IPS DF 6.9 (cell line): ENCODE measurements around the gene GFOD2.

ENCODE experiments used
- DNase-seq: peaks from one replicate; pipeline ENCODE4 v3.0.0-alpha.2; 2013; ENCODE audit warnings: low read depth, low spot score
- H3K27ac ChIP-seq: one replicate; pipeline ENCODE4 v1.5.1; 2013; ENCODE audit warnings: low read length, control low read depth
- H3K27me3 ChIP-seq: 2 replicates; pipeline ENCODE4 v1.6.1; 2013; ENCODE audit warnings: mild to moderate bottlenecking, low read length; ENCODE audit not compliant: control insufficient read depth, insufficient read depth
- H3K36me3 ChIP-seq: 2 replicates; pipeline ENCODE4 v1.6.1; 2013; ENCODE audit warnings: low read length; ENCODE audit not compliant: control insufficient read depth, insufficient read depth
- H3K4me1 ChIP-seq: 2 replicates; pipeline ENCODE4 v1.6.1; 2013; ENCODE audit warnings: low read length; ENCODE audit not compliant: control insufficient read depth, insufficient read depth
- H3K4me3 ChIP-seq: 2 replicates; pipeline ENCODE4 v1.5.1; 2013; ENCODE audit warnings: mild to moderate bottlenecking, low read length
- H3K9me3 ChIP-seq: 2 replicates; pipeline ENCODE4 v1.6.1; 2013; ENCODE audit warnings: low read length, inconsistent platforms; ENCODE audit not compliant: control insufficient read depth, insufficient read depth
- WGBS: extraction: QIAGEN DNeasy Blood & Tissue Kit; methylation state at CpG from one replicate; pipeline ENCODE4 v1.1.7; 2013; ENCODE audit warnings: mixed read lengths, missing lambda C conversion rate; ENCODE audit not compliant: insufficient read length, insufficient coverage; 5-methylcytosine and 5-hydroxymethylcytosine counted together

Gene GFOD2

DNA sequence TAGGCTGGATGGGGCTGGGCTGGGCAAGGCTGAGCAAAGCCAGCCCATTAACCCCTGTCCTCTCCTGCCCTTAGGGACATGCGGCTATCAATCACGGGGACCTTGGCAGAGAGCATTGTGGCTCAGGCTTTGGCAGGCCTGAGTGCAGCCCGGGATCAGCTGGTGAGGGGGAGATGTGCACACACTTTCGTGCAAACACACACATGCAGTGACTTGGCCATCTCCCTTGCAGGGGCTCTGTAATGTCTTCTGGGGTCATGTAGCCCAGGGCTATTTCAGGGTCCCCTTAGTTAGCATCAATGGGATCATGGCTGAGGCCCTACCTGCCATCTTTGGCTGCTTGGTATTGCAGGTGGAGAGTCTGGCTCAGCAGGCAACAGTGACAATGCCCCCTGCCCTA is 67.3 kb downstream of the GFOD2 start:
- H3K9me3 ChIP-seq, result no peaks in the 10 kb centered on the region
- no peak overlapping the region for H3K4me3 ChIP-seq
- H3K36me3 ChIP-seq, result peaks cover 8% of the 10 kb centered on the region
- peaks cover 5% of the 10 kb centered on the region for H3K4me1 ChIP-seq
- no peak overlapping the region for H3K27ac ChIP-seq
- no peak for DNase-seq
- H3K27me3 ChIP-seq, result no peaks in the 10 kb centered on the region
- WGBS, result no CpG with 5 or more reads among the region's 4 CpGs

DNA sequence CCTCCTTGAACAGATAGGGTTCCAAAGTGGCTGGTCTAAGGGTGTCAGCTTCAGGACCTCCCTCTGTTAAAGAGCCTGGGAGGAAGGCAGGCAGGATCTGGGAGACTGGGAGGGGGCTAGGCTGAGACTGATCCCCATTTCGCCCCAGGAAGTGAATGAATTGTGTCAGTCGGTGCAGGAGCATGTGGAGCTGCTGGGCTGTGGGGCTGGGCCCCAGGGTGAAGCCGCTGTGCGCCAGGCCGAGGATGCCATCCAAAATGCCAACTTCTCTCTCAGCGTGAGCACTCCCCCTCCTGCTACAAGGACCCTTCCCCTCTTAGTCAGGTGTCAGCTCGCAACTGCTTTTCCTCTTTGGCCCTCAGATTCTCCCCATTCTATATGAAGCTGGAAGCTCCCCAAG is 68.1 kb downstream of the GFOD2 start:
- peaks cover 6% of the 10 kb centered on the region for H3K4me1 ChIP-seq
- WGBS, result no CpG with 5 or more reads among the region's 7 CpGs
- peaks cover 8% of the 10 kb centered on the region for H3K36me3 ChIP-seq
- no peaks in the 10 kb centered on the region for H3K9me3 ChIP-seq
- no peak overlapping the region for H3K4me3 ChIP-seq
- no peak for DNase-seq
- H3K27ac ChIP-seq, result no peak overlapping the region
- no peaks in the 10 kb centered on the region for H3K27me3 ChIP-seq

DNA sequence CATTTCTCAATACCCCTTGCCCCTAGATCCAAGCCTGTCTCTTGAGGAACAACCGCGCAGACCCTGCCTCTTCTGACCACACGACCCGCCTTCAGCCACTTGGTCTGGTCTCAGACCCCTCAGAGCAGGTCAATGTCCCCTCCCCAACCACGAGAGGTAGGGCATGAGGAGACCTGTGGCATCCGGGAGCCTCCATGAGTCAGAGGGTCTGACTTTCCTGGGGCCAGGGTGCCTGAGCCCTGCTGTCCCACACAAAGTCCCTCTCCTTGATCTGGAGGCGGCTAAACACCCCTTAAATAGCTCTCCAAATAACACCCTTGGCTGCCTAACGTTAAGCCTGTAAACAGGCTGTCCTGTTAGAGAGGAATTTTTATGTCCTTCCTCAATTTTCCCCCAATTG is 69.1 kb downstream of the GFOD2 start:
- Histone ChIP-seq H3K4me3 (no peak overlapping the region), H3K9me3 (no peaks in the 10 kb centered on the region), H3K27me3 (no peaks in the 10 kb centered on the region), H3K27ac (no peak overlapping the region), H3K4me1 (peaks cover 7% of the 10 kb centered on the region), H3K36me3 (peaks cover 8% of the 10 kb centered on the region)
- DNase-seq, result no peak
- WGBS, result no CpG with 5 or more reads among the region's 8 CpGs

DNA sequence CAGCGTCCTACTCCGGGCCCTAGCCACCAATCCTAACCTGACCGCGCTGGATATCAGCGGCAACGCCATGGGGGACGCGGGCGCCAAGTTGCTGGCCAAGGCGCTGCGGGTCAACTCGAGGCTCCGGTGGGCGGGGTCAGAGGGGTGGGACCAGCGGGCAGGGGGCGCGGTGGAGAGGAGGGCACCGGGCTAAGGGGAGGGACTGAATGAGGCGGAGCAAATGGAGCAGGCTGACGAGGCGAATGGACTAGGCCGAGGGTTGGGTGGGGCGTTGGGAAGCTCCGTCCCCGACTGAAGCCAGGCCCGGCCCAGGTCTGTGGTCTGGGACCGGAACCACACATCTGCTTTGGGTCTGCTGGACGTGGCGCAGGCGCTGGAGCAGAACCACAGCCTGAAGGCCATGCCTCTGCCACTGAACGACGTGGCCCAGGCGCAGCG is 69.6 kb downstream of the GFOD2 start:
- Histone ChIP-seq H3K9me3 (no peaks in the 10 kb centered on the region), H3K27me3 (no peaks in the 10 kb centered on the region), H3K27ac (no peak overlapping the region), H3K4me1 (peaks cover 7% of the 10 kb centered on the region), H3K36me3 (peaks cover 8% of the 10 kb centered on the region), H3K4me3 (no peak overlapping the region)
- WGBS, result no CpG with 5 or more reads among the region's 34 CpGs
- no peak for DNase-seq

DNA sequence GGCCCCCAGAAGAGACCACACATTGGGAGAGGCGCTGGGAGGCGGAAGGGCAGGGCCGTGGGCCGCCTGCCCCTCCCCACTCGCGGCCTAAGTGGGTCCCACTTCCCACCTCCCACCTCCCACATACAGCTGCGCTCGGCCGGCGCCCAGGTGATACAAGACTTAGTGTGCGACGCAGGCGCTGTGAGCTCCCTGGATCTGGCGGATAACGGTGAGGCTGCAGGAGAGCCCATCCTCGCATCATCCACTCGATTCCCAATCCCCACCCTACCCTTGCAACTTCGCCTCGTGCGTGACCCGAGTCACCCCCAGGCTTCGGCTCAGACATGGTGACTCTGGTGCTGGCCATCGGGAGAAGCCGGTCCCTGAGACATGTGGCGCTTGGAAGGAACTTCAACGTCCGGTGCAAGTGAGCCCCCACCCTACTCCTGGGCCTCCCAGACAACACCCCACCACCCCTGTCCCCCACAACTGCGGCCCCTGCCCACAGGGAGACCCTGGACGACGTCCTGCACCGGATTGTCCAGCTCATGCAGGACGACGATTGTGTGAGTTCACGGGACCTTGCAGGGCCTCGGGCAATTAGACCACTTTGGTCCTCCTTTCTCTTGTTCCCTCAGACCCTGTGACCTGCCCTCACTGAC is 70.2 kb downstream of the GFOD2 start:
- no peak overlapping the region for H3K4me3 ChIP-seq
- H3K4me1 ChIP-seq, result peaks cover 7% of the 10 kb centered on the region
- WGBS, result no CpG with 5 or more reads among the region's 35 CpGs
- H3K27ac ChIP-seq, result no peak overlapping the region
- H3K9me3 ChIP-seq, result no peaks in the 10 kb centered on the region
- no peaks in the 10 kb centered on the region for H3K27me3 ChIP-seq
- peaks cover 8% of the 10 kb centered on the region for H3K36me3 ChIP-seq
- no peak for DNase-seq

DNA sequence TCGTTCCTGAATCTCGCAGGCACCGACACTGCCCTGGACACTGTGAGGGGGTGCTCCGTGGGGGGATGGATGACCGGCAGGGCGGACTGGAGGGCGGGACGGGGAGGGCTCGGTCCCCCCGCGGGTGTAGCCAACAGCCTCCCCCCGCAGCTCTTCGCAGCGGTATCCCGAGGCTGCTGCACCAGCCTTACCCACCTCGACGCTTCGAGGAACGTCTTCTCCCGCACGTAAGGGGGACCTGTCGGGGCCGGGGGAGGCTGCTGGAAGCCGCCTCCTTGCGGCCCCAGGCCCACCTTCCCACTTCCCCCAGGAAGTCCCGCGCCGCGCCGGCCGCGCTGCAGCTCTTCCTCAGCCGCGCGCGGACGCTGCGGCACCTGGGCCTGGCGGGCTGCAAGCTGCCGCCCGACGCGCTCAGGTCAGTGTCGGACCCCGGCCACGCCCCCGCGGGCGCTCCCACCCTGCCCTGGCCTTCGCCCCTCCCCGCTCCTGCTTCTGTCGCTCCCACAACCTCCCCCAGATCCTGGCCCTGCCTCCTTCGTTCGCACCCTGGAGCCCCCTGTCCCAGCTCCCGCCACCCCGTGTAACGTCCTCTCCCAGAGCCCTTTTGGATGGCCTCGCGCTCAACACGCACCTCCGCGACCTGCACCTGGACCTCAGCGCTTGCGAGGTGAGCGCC is 70.9 kb downstream of the GFOD2 start:
- no peak for DNase-seq
- peaks cover 5% of the 10 kb centered on the region for H3K4me1 ChIP-seq
- no CpG with 5 or more reads among the region's 65 CpGs for WGBS
- H3K27me3 ChIP-seq, result no peaks in the 10 kb centered on the region
- H3K27ac ChIP-seq, result no peak overlapping the region
- H3K36me3 ChIP-seq, result peaks cover 8% of the 10 kb centered on the region
- no peaks in the 10 kb centered on the region for H3K9me3 ChIP-seq
- no peak overlapping the region for H3K4me3 ChIP-seq

DNA sequence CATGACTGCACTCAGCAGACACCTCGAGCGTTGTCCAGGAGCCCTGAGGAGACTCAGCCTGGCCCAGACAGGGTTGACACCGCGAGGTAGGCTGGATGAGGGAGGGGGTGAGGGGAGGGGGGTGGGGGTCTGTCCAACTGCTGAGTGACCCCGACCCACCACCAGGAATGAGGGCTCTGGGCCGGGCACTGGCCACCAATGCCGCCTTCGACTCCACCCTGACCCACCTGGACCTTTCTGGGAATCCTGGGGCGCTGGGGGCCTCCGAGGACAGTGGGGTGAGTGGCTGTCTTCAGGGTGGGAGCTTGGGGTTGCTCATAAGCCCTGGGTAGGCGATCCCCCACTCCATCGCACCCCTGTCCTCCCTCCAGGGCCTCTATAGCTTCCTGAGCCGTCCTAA is 71.4 kb downstream of the GFOD2 start:
- H3K27me3 ChIP-seq, result no peaks in the 10 kb centered on the region

DNA sequence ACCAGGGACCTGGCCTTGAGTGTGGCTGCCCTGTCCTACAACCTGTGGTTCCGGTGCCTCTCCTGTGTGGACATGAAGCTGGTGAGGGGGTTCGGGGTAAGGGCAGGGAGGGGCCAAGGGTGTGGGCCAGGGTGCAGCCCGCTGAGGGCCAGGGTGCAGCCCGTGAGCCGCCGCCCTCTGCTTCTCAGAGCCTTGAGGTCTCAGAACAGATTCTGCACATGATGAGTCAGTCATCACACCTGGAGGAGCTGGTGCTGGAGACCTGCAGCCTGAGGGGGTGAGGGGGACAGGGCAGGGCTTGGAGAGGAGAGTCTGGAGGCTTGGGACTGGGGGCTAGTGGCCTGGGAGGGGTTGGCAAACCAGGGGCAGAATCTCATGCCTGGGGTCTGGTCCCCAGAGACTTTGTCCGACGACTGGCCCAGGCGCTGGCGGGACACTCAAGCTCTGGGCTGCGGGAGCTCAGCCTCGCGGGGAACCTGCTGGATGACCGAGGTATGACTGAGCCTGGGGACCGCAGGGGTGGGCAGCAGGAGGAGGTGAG is 71.9 kb downstream of the GFOD2 start:
- Histone ChIP-seq H3K27me3 (no peaks in the 10 kb centered on the region), H3K36me3 (peaks cover 8% of the 10 kb centered on the region), H3K27ac (no peak overlapping the region), H3K9me3 (no peaks in the 10 kb centered on the region), H3K4me1 (peaks cover 5% of the 10 kb centered on the region), H3K4me3 (no peak overlapping the region)
- WGBS, result no CpG with 5 or more reads among the region's 15 CpGs
- no peak for DNase-seq

More for the DNA sequence above, 71.4 kb downstream of the GFOD2 start:
- no peak overlapping the region for H3K27ac ChIP-seq
- peaks cover 5% of the 10 kb centered on the region for H3K4me1 ChIP-seq
- no peaks in the 10 kb centered on the region for H3K9me3 ChIP-seq
- H3K36me3 ChIP-seq, result peaks cover 8% of the 10 kb centered on the region
- no peak overlapping the region for H3K4me3 ChIP-seq
- WGBS, result no CpG with 5 or more reads among the region's 13 CpGs
- DNase-seq, result no peak

DNA sequence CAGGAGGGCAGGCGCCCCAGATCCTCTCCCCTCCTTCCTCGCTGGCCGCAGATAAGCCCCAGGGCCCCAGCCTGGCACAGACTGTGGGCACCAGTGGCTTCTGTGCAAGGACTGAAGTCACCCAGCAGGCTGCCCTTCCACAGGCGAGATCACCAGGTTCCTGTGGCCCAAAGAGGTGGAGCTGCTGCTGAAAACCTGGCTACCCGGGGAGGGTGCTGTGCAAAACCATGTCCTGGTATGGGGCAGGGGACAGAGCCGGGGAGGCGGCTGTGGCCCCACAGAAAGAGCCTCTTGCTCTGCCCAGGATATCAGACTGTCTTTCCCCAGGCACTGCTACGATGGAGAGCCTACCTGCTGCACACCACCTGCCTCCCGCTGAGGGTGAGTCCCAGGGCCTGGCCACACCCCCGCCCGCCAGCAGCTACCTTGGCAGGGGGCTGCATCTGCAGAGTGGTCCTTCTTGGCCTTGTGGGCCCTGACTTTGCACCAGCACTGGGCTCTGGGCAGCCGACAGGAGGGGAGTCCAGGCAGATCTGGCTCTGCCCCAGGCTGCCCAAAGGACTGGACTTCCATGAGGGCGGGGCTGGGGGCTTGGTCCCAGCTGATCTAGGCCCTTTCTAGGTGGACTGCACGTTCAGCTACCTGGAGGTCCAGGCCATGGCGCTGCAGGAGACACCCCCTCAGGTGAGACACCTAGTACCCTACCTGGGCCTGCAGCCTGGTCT is 73.6 kb downstream of the GFOD2 start:
- H3K4me3 ChIP-seq, result peak overlapping the region; percentile 55; the same call in 1 of the 2 replicates
- peaks cover 2% of the 10 kb centered on the region; the same call in 1 of the 2 replicates for H3K36me3 ChIP-seq
- DNase-seq, result no peak
- no CpG with 5 or more reads among the region's 15 CpGs for WGBS
- H3K9me3 ChIP-seq, result no peaks in the 10 kb centered on the region
- H3K27ac ChIP-seq, result no peak overlapping the region
- peaks cover 5% of the 10 kb centered on the region for H3K4me1 ChIP-seq
- H3K27me3 ChIP-seq, result no peaks in the 10 kb centered on the region

DNA sequence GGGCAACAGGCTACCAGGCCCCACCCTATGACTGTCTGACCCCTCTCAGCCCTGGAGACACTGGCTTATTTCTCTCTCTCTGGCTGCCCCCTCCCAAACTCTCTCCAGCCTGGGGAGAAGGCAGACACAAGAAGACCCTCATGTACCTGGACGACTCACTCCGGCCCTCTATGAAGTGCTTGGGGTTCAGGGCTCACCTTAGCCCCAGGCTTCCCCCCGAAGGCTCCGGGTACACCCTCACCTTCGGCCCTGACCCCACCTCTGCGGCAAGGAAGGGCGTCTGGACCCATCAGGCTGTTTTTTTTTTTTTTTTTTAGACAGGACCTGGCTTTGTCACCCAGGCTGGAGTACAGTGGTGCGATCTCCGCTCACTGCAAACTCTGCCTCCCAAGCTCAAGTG is 75.1 kb downstream of the GFOD2 start:
- peaks cover under 1% of the 10 kb centered on the region; the same call in 1 of the 2 replicates for H3K36me3 ChIP-seq
- H3K27me3 ChIP-seq, result no peaks in the 10 kb centered on the region
- peaks cover 2% of the 10 kb centered on the region; the same call in 1 of the 2 replicates for H3K4me1 ChIP-seq
- no peak overlapping the region for H3K4me3 ChIP-seq
- DNase-seq, result no peak
- H3K9me3 ChIP-seq, result no peaks in the 10 kb centered on the region
- H3K27ac ChIP-seq, result no peak overlapping the region
- no CpG with 5 or more reads among the region's 9 CpGs for WGBS
